Measurements from ENCODE around the gene TM6SF1. TPM values are rescaled to one million over a fixed set of nuclear protein-coding genes. Genes with fewer than 3 reads are reported as not detected.

TM6SF1 gene
- total and polyA plus RNA-seq, 2 experiments from 2014 or later, result 0.14 TPM; not detected in 1

GRCh38 chr15:83104141-83104540 is 3.3 kb upstream of the TM6SF1 start:
- no peaks in the 10 kb centered on the region for H3K4me1 ChIP-seq (ENCODE audit: insufficient read depth)
- no peak overlapping the region for H3K27ac ChIP-seq
- H3K9me3 ChIP-seq (ENCODE audit: low read depth), result no peaks in the 10 kb centered on the region
- no peaks in the 10 kb centered on the region for H3K36me3 ChIP-seq (ENCODE audit: low read depth)
- no peak overlapping the region for H3K9ac ChIP-seq
- in situ Hi-C loops (cut with MboI), result no loop called here
- TF ChIP-seq EZH2phosphoT487 (IDR thresholded peaks at IDR 0.05; ENCODE audit: insufficient read depth, low read depth) (no peak), EZH2 (IDR thresholded peaks at IDR 0.05; ENCODE audit: insufficient read depth, poor library complexity, severe bottlenecking) (no peak)
- peaks cover 40% of the 10 kb centered on the region for H3K27me3 ChIP-seq (replicated peaks; ENCODE audit: insufficient read depth)
- H2AFZ ChIP-seq, result no peak overlapping the region
- H3K4me3 ChIP-seq, result no peak overlapping the region
- 81 to 83% methylated on average over 4 of the region's 4 CpGs for WGBS, 2 experiments (ENCODE audit: low coverage in 1 of 2, low lambda C conversion rate in 2 of 2, missing lambda C conversion rate in 2 of 2)
- DNase-seq, result no peak
- H3K79me2 ChIP-seq (ENCODE audit: insufficient read depth), result no peaks in the 10 kb centered on the region
- no peaks in the 10 kb centered on the region for H4K20me1 ChIP-seq (ENCODE audit: insufficient read depth)
- no peaks in the 10 kb centered on the region for H3F3A ChIP-seq (ENCODE audit: insufficient read depth)
- H3K9me2 ChIP-seq (ENCODE audit: insufficient read depth), result no peaks in the 10 kb centered on the region
- no peak overlapping the region for H3K4me2 ChIP-seq (ENCODE audit: unreplicated experiment)

- Histone ChIP-seq H3K9me3 (ENCODE audit: low read depth) (no peaks in the 10 kb centered on the region), H3K79me2 (ENCODE audit: insufficient read depth) (no peaks in the 10 kb centered on the region), H2AFZ (no peak overlapping the region), H3K27ac (no peak overlapping the region), H3K9me2 (ENCODE audit: insufficient read depth) (no peaks in the 10 kb centered on the region), H4K20me1 (ENCODE audit: insufficient read depth) (no peaks in the 10 kb centered on the region), H3K4me3 (no peak overlapping the region), H3K36me3 (ENCODE audit: low read depth) (no peaks in the 10 kb centered on the region), H3K4me1 (ENCODE audit: insufficient read depth) (no peaks in the 10 kb centered on the region), H3K27me3 (replicated peaks; ENCODE audit: insufficient read depth) (peaks cover 40% of the 10 kb centered on the region), H3K9ac (no peak overlapping the region), H3F3A (ENCODE audit: insufficient read depth) (no peaks in the 10 kb centered on the region), H3K4me2 (ENCODE audit: unreplicated experiment) (no peak overlapping the region)
- no peak for TF ChIP-seq EZH2phosphoT487 (IDR thresholded peaks at IDR 0.05; ENCODE audit: insufficient read depth, low read depth)
- no peak for TF ChIP-seq EZH2 (IDR thresholded peaks at IDR 0.05; ENCODE audit: insufficient read depth, poor library complexity, severe bottlenecking)
- DNase-seq, result no peak
- in situ Hi-C loops (cut with MboI), result no loop called here
- WGBS, 2 experiments (ENCODE audit: low coverage in 1 of 2, low lambda C conversion rate in 2 of 2, missing lambda C conversion rate in 2 of 2), result 55 to 81% methylated on average over 1 of the region's 1 CpG
These were observed 2.0 kb upstream of the TM6SF1 start for GRCh38 chr15:83105440-83105839.

DNA sequence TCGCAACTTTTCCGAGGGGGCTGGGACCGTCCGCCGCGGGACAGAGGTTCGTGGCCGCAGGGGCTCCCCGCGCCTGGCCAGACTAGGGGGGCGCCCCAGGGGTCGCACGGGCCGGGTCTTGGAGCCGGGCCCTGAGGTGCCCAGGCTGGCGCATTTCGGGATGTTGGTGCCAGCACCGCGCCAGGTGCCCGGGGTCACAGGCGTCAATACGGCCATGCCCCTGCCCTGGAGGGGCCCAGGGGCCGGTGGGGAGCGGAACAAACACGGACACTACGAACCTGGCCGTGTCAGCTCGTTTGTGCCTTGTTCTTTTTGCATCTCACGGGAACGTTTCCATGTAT is 366 bp downstream of the TM6SF1 start:
- Histone ChIP-seq H2AFZ (peak overlapping the region; percentile 71), H3K4me2 (ENCODE audit: unreplicated experiment) (peak overlapping the region; percentile 42), H3K79me2 (ENCODE audit: insufficient read depth) (no peaks in the 10 kb centered on the region), H3K4me1 (ENCODE audit: insufficient read depth) (no peaks in the 10 kb centered on the region), H3K9ac (no peak overlapping the region), H3F3A (ENCODE audit: insufficient read depth) (no peaks in the 10 kb centered on the region), H3K9me3 (ENCODE audit: low read depth) (no peaks in the 10 kb centered on the region), H3K36me3 (ENCODE audit: low read depth) (no peaks in the 10 kb centered on the region), H3K27ac (no peak overlapping the region), H3K9me2 (ENCODE audit: insufficient read depth) (no peaks in the 10 kb centered on the region), H3K27me3 (replicated peaks; ENCODE audit: insufficient read depth) (peaks cover 35% of the 10 kb centered on the region), H4K20me1 (ENCODE audit: insufficient read depth) (no peaks in the 10 kb centered on the region), H3K4me3 (peak overlapping the region; percentile 63)
- TF ChIP-seq EZH2 (IDR thresholded peaks at IDR 0.05; ENCODE audit: insufficient read depth, poor library complexity, severe bottlenecking) (no peak), EZH2phosphoT487 (IDR thresholded peaks at IDR 0.05; ENCODE audit: insufficient read depth, low read depth) (no peak)
- DNase-seq, result no peak
- 10 to 14% methylated on average over 19 to 28 of the region's 30 CpGs for WGBS, 2 experiments (ENCODE audit: low coverage in 1 of 2, low lambda C conversion rate in 2 of 2, missing lambda C conversion rate in 2 of 2)
- in situ Hi-C loops (cut with MboI), result no loop called here

- Histone ChIP-seq H3K36me3 (ENCODE audit: low read depth) (no peaks in the 10 kb centered on the region), H3K4me1 (ENCODE audit: insufficient read depth) (no peaks in the 10 kb centered on the region), H3K27ac (no peak overlapping the region), H3K9me2 (ENCODE audit: insufficient read depth) (no peaks in the 10 kb centered on the region), H3K9ac (no peak overlapping the region), H4K20me1 (ENCODE audit: insufficient read depth) (no peaks in the 10 kb centered on the region), H3K9me3 (ENCODE audit: low read depth) (no peaks in the 10 kb centered on the region), H3K4me3 (no peak overlapping the region), H3K79me2 (ENCODE audit: insufficient read depth) (no peaks in the 10 kb centered on the region), H3K4me2 (ENCODE audit: unreplicated experiment) (no peak overlapping the region), H3F3A (ENCODE audit: insufficient read depth) (no peaks in the 10 kb centered on the region), H2AFZ (no peak overlapping the region), H3K27me3 (replicated peaks; ENCODE audit: insufficient read depth) (peaks cover 35% of the 10 kb centered on the region)
- in situ Hi-C loops (cut with MboI), result no loop called here
- WGBS, 2 experiments (ENCODE audit: low coverage in 1 of 2, low lambda C conversion rate in 2 of 2, missing lambda C conversion rate in 2 of 2), result 44 to 51% methylated on average over 19 to 21 of the region's 21 CpGs
- TF ChIP-seq EZH2phosphoT487 (IDR thresholded peaks at IDR 0.05; ENCODE audit: insufficient read depth, low read depth) (no peak), EZH2 (IDR thresholded peaks at IDR 0.05; ENCODE audit: insufficient read depth, poor library complexity, severe bottlenecking) (no peak)
- peak; percentile 15 for DNase-seq
These were observed 1.1 kb downstream of the TM6SF1 start for GRCh38 chr15:83108266-83109219.
